Cardiac fibroblast (primary cell): ENCODE results near the gene FAM81A.

Experiments
- DNase-seq, 2 donors: peaks; one replicate each; pipeline versions ENCODE4 v3.0.0 to v3.0.0-alpha.2; 2010; ENCODE audit warnings: low read depth in 2 of 2
- H3K4me3 ChIP-seq, 2 donors: replicated peaks in 1 of 2; 1 replicate in 1 of 2; 2 replicates in 1 of 2; pipeline ENCODE4 v1.5.1; 2011; ENCODE audit warnings: low read depth in 2 of 2, low read length in 2 of 2, mild to moderate bottlenecking in 2 of 2, moderate library complexity in 1 of 2
- CTCF ChIP-seq: IDR thresholded peaks from one replicate; pipeline ENCODE4 v1.5.1; 2011; ENCODE audit warnings: low read depth, mild to moderate bottlenecking, low read length, inconsistent platforms

FAM81A gene

DNA sequence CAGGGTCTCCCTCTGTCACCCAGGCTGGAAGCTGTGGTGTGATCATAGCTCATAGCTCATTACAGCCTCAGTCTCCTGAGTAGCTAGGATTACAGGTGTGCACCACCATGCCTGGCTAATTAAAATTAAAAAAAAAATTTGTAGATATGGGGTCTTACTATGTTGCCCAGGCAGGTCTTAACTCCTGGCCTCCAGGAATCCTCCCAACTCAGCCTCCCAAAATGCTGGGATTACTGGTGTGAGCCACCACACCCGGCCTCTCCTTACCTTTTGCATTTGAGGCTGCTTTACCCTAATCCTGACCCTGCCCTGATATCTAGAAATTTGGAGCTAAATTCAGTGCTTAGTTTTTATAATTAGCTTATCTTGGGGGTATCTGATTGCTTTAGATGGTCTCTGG is 90.4 kb downstream of the FAM81A start:
- DNase-seq, result no peak
- no peak overlapping the region for H3K4me3 ChIP-seq
- no peak for TF ChIP-seq CTCF

DNA sequence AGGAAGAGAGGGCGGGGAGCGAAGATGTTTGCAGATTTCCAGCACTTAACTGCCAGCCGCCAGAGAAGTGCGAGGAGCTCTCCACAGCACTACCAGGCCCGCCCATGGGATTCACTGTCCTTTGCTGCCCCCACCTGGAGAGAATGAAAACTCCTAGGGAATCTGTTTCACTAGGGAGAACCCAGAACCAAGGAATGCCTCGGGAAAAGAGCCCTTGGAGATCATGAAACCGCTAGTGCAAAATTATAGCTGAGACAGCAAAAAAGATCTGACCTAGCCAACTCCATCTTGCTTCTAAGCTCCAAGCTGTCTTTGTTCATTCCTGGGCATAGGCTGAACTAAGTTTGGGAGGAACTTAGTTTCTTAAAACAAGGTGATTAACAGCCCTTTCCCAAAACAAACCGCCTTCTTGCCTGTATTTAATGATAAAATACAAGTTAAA is 91.0 kb downstream of the FAM81A start:
- DNase-seq, result peak; percentile 85 to 89
- TF ChIP-seq CTCF, result peak; percentile 82
- no peak overlapping the region for H3K4me3 ChIP-seq

GRCh38 chr15:59531066-59531675 is 93.2 kb downstream of the FAM81A start:
- no peak for DNase-seq
- no peak for TF ChIP-seq CTCF
- no peak overlapping the region for H3K4me3 ChIP-seq

GRCh38 chr15:59532770-59533379 is 94.9 kb downstream of the FAM81A start:
- no peak overlapping the region for H3K4me3 ChIP-seq
- peak; percentile 61 to 67 for DNase-seq
- peak; percentile 71 for TF ChIP-seq CTCF

DNA sequence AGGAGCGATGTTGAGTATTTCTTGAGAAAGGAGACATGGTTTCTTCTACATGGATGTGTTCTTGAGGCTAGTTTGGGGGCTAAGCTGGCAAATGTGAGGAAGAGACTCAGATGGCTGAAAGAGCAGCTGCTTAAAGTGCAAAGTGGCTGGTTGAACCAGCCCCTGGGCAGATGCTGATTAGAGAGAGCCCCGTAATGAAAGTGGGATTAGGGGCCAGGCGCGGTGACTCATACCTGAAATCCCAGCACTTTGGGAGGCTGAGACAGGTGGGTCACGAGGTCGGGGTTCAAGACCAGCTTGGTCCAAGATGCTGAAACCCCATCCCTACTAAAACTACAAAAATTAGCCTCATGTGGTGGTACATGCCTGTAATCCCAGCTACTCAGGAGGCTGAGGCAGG is 98.6 kb downstream of the FAM81A start:
- no peak for TF ChIP-seq CTCF
- DNase-seq, result no peak
- H3K4me3 ChIP-seq, result no peak overlapping the region

GRCh38 chr15:59537403-59537802 is 99.4 kb downstream of the FAM81A start:
- no peak for DNase-seq
- H3K4me3 ChIP-seq, result no peak overlapping the region
- TF ChIP-seq CTCF, result no peak
